GM12801 (cell line): ENCODE measurements around the gene PGA4.

Source experiments
- CTCF ChIP-seq: IDR thresholded peaks from one replicate; pipeline ENCODE4 v1.5.1; 2011; ENCODE audit warnings: control low read depth; ENCODE audit not compliant: insufficient read length; ENCODE audit errors: extremely low read depth

PGA4 gene

GRCh38 chr11:61256710-61257482 lies 34.7 kb downstream of the PGA4 start:
- TF ChIP-seq CTCF = no peak

- TF ChIP-seq CTCF = no peak
Observed at GRCh38 chr11:61258546-61258945, 36.4 kb downstream of the PGA4 start.

- no peak for TF ChIP-seq CTCF
Observed at GRCh38 chr11:61259363-61259762, 37.2 kb downstream of the PGA4 start.

GRCh38 chr11:61264371-61264770 lies 42.2 kb downstream of the PGA4 start:
- no peak for TF ChIP-seq CTCF

GRCh38 chr11:61264795-61265194 lies 42.6 kb downstream of the PGA4 start:
- no peak for TF ChIP-seq CTCF

GRCh38 chr11:61265357-61265756 lies 43.2 kb downstream of the PGA4 start:
- no peak for TF ChIP-seq CTCF

GRCh38 chr11:61266602-61267001 lies 44.5 kb downstream of the PGA4 start:
- TF ChIP-seq CTCF = no peak

GRCh38 chr11:61267437-61267841 lies 45.3 kb downstream of the PGA4 start:
- TF ChIP-seq CTCF = no peak
